ENCODE results near the gene PBX1. TPM values are rescaled to one million over a fixed set of nuclear protein-coding genes. Genes with fewer than 3 reads are reported as not detected.
A peak's percentile ranks its signal among the peaks of the same experiment; 100 is the strongest.

PBX1 gene
- total RNA-seq, 4 donors from 2014 or later: 14.4 to 34.6 (median 22.0) TPM

DNA sequence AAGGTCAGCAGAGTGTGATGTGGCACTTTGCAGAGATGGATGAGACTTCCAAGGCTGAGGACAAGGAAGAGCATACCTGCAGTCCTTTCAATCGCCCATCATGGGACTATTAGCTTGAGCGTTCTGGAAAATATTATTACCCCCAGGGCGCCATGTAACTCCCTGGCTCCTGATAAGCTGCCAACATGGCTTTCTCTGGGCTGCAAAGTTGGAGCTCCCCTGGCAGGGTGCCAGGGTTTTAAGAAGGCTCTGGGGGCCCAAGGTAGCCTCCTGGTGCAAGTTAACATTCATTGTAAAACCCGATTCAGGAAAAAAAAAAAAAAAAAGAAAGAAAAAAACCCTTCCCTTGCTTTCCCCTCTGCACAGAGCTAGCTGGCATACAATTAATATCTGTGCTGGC lies 196.7 kb downstream of the PBX1 start:
- Histone ChIP-seq H3K27me3 (no peaks in the 10 kb centered on the region), H3K4me3 (no peak overlapping the region), H3K27ac (peak overlapping the region; percentile 4), H3K4me1 (peaks cover 56% of the 10 kb centered on the region), H3K9me3 (no peaks in the 10 kb centered on the region), H3K36me3 (no peaks in the 10 kb centered on the region)
- no peak for DNase-seq (ENCODE audit: low spot score in 2 of 2)
- 27% methylated on average over 4 of the region's 4 CpGs for WGBS
- TF ChIP-seq EP300 (IDR thresholded peaks at IDR 0.05) (no peak), POLR2AphosphoS5 (IDR thresholded peaks at IDR 0.05) (no peak), POLR2A (IDR thresholded peaks at IDR 0.05) (no peak)
- TF ChIP-seq, protein P1, sequence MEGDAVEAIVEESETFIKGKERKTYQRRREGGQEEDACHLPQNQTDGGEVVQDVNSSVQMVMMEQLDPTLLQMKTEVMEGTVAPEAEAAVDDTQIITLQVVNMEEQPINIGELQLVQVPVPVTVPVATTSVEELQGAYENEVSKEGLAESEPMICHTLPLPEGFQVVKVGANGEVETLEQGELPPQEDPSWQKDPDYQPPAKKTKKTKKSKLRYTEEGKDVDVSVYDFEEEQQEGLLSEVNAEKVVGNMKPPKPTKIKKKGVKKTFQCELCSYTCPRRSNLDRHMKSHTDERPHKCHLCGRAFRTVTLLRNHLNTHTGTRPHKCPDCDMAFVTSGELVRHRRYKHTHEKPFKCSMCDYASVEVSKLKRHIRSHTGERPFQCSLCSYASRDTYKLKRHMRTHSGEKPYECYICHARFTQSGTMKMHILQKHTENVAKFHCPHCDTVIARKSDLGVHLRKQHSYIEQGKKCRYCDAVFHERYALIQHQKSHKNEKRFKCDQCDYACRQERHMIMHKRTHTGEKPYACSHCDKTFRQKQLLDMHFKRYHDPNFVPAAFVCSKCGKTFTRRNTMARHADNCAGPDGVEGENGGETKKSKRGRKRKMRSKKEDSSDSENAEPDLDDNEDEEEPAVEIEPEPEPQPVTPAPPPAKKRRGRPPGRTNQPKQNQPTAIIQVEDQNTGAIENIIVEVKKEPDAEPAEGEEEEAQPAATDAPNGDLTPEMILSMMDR (IDR thresholded peaks at IDR 0.05): no peak

- peaks cover 53% of the 10 kb centered on the region for H3K4me1 ChIP-seq
- no peaks in the 10 kb centered on the region for H3K9me3 ChIP-seq
- no peak for TF ChIP-seq EP300 (IDR thresholded peaks at IDR 0.05)
- no peak for TF ChIP-seq POLR2A (IDR thresholded peaks at IDR 0.05)
- TF ChIP-seq, protein P1 (IDR thresholded peaks at IDR 0.05): no peak
- TF ChIP-seq POLR2AphosphoS5 (IDR thresholded peaks at IDR 0.05): no peak
- H3K4me3 ChIP-seq: no peak overlapping the region
- H3K27ac ChIP-seq: no peak overlapping the region
- no peak for DNase-seq (ENCODE audit: low spot score in 2 of 2)
- no peaks in the 10 kb centered on the region for H3K36me3 ChIP-seq
- H3K27me3 ChIP-seq: no peaks in the 10 kb centered on the region
- WGBS: 93% methylated on average over 1 of the region's 1 CpG
Measured at GRCh38 chr1:164756741-164757140, 197.8 kb downstream of the PBX1 start.

- Histone ChIP-seq H3K4me3 (no peak overlapping the region), H3K4me1 (peaks cover 44% of the 10 kb centered on the region), H3K36me3 (no peaks in the 10 kb centered on the region), H3K27ac (no peak overlapping the region), H3K9me3 (no peaks in the 10 kb centered on the region), H3K27me3 (no peaks in the 10 kb centered on the region)
- TF ChIP-seq, protein P1 (IDR thresholded peaks at IDR 0.05): no peak
- TF ChIP-seq POLR2AphosphoS5 (IDR thresholded peaks at IDR 0.05): no peak
- TF ChIP-seq POLR2A (IDR thresholded peaks at IDR 0.05): no peak
- no peak for TF ChIP-seq EP300 (IDR thresholded peaks at IDR 0.05)
- WGBS: 76% methylated on average over 1 of the region's 1 CpG
- DNase-seq (ENCODE audit: low spot score in 2 of 2): no peak
Measured at GRCh38 chr1:164757625-164758024, 198.6 kb downstream of the PBX1 start.

DNA sequence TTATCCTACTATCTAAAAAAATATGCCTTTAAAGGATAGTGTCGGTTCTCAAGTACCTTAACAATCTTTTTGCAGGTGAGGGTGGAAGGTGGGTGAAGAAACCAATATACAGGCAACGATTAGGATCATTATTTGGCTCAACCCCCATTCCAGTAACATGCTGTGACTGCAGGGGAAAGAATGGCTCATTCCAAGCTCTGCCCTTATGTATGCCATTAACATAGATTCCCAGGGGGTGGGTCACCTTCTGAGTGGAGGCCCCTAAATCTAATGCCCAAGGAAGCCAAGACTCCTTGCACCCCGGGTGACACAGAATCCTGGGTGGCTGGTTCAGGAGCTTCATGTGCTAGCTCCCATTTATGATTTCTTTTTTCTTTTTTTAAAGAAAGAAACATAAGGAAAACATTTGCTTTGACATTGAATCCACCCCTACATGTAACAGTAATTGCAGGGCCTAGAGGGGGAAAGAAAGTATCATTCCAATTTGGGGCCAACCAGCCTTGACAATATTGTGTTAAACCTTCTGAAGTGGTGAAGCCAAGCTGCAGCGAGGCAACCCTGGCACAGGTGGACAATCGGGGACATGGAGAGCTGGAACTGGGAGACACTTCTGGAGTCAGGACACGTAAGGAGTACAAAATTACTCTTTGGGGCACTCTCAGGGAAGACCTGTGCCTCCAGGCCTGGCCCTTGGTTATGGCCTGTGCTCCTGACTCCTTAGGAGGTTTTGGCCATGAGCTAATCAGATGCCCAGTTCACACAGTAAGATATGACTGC lies 200.3 kb downstream of the PBX1 start:
- Histone ChIP-seq H3K36me3 (no peaks in the 10 kb centered on the region), H3K9me3 (no peaks in the 10 kb centered on the region), H3K27me3 (no peaks in the 10 kb centered on the region), H3K27ac (peak overlapping the region; percentile 39), H3K4me3 (no peak overlapping the region), H3K4me1 (peaks cover 27% of the 10 kb centered on the region)
- WGBS: 81% methylated on average over 6 of the region's 6 CpGs
- DNase-seq (ENCODE audit: low spot score in 2 of 2): no peak
- TF ChIP-seq, protein P1 (IDR thresholded peaks at IDR 0.05): no peak
- no peak for TF ChIP-seq POLR2AphosphoS5 (IDR thresholded peaks at IDR 0.05)
- no peak for TF ChIP-seq EP300 (IDR thresholded peaks at IDR 0.05)
- TF ChIP-seq POLR2A (IDR thresholded peaks at IDR 0.05): no peak

DNA sequence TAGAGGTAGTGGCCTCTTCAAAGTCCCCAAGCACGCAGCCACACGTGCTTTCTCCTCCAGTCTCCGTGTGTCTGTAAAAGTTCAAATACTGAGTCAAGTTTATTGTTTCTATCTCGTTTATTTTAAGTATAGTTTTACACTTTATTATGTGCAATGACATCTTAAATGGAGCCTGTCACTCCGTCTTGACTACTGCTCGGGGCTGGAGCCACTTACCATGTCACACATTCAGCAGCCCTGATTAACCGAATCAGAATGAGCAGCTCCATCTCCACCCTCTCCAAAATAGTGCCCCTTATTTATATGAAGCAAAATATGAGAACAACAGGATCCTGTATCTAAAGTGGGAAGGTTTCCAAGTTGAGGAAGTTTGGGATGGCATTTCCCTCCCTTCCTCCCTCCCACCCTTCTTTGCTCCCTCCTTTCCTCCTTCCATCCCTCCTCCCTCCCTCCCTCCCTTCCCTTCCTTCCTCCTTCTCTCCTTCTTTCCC lies 201.0 kb downstream of the PBX1 start:
- Histone ChIP-seq H3K9me3 (no peaks in the 10 kb centered on the region), H3K27me3 (no peaks in the 10 kb centered on the region), H3K27ac (peak overlapping the region; percentile 39), H3K36me3 (no peaks in the 10 kb centered on the region), H3K4me1 (peaks cover 20% of the 10 kb centered on the region), H3K4me3 (no peak overlapping the region)
- WGBS: 70% methylated on average over 7 of the region's 7 CpGs
- no peak for DNase-seq (ENCODE audit: low spot score in 2 of 2)
- TF ChIP-seq EP300 (IDR thresholded peaks at IDR 0.05) (no peak), POLR2AphosphoS5 (IDR thresholded peaks at IDR 0.05) (no peak), POLR2A (IDR thresholded peaks at IDR 0.05) (no peak)
- TF ChIP-seq, protein P1 (IDR thresholded peaks at IDR 0.05): no peak
